ENCODE measurements around the gene NEO1.
A peak's percentile ranks its signal among the peaks of the same experiment; 100 is the strongest.
"Not testable (repeated sequence)": the region's sequence is repeated elsewhere in the genome, so short reads cannot be mapped to it uniquely, and the experiment has no call there.

Gene NEO1

DNA sequence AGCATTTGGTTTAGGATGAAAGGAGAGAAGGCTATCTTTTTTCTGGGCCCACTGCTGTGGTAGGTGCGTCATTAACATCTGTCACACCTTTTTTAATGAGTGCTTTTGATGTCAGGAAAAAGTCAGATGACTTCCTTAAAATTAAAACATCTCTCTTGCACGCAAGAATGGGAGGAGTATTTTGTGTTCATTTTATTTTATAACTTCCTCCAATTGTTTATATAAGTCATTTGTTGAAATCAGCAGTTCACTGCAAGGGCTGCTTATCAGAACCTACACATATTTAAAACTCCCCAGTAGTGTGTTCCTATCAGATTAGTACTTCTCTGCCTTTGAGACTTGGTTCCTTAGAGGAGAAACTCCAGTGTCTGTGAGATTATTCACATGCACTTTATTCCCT lies 143.8 kb downstream of the NEO1 start:
- no peak for DNase-seq

DNA sequence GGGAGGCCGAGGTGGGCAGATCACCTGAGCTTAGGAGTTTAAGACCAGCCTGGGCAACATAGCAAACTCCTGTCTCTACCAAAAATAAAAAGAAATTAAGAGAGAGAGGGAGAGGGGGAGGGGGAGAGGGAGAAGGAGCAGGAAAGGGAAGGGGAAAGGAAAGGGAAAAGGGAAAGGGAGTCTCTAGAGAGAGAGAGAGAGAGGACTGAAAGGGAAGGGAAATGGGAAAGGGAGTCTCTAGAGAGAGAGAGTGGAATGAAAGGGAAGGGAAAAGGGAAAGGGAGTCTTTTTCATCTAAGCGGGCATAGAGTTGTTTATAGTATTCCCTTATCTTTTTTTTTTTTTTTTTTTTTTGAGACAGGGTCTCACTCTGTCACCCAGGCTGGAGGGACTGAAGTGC lies 148.1 kb downstream of the NEO1 start:
- no peak for DNase-seq

DNA sequence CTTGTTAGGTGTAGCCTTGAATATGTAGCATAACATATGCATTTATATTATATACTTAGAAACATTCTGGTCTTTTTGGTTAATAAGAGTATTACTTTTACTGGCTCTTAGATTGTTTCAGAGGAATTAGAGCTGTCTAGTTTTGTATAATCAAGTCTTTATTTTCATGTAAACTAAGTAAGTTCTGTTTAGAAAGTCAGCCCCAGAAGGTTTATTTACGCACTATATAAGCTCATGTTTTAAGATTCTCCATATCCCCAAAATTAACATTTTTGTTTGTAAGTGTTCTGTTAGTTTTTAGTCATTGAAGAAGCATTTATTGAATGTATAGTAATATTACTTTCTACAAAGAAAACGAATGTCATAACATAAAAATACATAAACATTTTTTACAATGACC lies 158.4 kb downstream of the NEO1 start:
- no peak for DNase-seq

DNA sequence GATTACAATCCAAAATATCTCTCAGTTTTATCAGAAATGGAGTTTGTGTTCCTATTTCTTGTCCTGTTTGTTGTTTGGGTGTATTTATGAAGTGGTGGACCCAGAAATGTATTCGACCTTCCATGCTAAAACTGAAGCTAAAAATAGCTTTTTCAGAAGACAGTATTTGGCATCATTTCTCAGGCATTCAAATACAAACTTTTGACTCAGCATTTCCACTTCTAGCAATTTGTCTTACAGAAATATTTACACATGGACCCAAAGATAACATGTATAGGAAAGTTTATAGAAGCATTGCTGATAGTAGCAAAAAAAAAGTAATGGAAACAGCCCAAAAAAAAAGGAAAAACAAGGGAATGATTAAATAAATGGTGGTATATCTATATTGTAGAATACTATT lies 160.2 kb downstream of the NEO1 start:
- no peak for DNase-seq

DNA sequence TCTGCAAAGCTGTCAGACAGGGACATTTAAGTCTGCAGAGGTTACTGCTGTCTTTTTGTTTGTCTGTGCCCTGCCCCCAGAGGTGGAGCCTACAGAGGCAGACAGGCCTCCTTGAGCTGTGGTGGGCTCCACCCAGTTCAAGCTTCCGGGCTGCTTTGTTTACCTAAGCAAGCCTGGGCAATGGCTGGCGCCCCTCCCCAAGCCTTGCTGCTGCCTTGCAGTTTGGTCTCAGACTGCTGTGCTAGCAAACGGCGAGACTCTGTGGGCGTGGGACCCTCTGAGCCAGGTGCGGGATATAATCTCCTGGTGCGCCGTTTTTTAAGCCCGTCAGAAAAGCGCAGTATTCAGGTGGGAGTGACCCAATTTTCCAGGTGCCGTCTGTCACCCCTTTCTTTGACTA lies 169.2 kb downstream of the NEO1 start:
- not testable (repeated sequence) for DNase-seq

DNA sequence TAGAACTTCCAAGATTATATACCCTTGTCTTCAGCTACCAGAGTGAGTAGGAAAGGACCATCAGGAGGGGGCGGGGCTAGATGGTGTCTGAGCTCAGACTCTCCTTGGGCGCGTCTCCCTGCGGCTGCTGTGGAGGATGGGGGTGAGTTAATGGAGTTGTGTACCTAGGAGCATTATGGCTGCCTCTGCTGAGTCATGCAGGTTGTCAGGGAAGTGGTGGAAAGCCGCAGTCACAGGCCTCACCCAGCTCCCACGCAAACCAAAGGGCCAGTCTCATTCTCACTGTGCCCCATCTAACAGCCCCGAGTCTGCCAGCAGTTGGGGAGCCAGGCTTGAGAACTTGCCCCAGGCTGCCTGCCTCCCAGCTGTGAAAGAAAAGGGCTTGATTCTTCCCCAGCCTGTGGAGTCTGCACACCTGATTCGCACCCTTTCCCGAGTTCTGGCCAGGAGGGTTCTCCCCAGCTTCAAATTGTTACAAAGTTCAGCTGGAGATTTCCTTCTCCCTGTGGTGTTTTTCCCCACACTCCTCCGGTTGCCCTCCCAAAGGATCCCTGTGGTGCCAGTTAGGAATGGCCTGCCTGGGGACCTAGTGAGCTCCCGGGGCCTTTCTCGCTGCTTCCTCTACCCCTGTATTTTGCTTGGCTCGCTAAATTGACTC lies 173.2 kb downstream of the NEO1 start:
- DNase-seq: no peak

DNA sequence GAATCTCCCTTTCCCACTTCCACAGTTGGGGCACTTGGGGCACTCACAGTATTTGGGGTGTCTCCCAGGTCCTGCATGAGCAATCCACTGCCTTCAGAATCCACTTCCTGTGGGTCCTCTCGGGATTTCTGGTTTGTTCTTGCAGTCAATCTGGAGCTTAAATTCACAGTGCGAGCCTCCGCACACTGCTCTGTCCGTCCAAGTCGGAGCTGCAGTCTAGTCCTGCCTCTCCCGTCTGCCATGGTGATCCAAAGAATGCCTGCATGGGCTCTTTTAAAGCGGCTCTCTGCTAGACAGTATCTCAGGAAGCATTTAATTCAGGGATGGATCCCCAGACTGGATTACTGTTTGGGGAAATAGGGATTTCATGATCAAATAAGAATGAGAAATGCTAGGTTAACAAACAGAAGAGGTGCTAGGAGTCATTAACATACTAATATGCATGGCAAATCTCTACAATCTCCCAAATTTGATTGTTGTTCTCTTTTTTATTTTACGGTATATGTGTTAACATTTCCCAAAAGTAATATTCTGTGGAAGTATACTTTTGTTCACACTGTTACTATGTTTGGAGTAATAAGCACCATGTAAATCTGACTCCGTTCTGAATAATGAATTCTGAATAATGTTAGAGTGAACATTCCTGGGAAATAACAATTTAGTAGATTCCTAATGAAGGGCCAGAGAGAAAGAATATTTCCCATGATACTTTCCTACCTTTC lies 174.0 kb downstream of the NEO1 start:
- DNase-seq: no peak

DNA sequence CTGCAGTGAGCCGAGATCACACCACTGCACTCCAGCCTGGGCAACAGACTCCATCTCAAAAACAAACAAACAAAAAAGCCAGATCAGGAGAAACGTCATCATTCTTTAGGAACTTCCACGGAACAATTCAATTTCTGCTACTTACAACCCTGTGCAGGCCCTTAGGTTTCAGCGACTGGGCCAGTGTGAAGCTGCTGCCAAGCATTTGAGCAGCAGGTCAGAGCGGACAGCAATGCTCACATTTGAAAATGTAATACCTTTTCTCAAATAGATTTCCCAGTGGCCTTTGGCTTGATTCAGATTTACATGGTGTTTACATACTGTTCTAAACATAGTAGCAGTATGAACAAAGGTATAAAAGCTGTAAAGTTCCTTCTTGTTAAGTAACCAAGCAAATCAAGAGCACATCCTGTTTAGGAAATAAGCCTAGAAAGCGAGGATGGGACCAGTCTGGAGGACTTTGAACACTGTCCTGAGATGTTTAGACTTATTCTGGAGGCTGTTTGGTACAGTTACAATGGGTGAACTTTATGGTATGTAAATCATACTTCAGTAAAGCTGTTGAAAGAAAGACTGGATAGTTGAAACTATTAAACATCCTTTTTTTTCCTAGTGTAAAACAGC lies 175.3 kb downstream of the NEO1 start:
- DNase-seq: no peak

DNA sequence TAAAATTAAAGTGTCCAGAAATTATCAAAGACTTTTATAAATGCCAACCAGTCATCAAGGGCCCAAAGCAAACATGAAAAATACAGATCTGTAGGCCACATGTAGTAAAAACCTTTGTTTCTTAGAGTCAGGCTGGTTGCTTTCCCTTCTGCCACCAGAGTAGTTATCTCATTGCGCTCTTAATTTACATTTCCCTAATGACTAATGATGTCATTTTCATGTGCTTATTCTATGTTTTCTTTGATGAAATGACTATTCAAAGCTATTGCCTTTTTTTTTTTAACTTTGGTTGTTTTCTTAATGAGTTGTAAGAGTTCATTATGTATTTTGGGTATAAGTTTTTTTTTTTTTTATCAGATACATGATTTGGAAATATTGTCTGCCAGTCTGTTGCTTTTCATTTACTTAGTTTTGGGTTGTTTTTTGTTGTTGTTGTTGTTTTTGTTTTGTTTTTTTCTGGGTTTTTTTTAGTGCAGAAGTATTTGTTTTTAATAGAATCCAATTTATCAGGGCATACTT lies 175.9 kb downstream of the NEO1 start:
- DNase-seq: no peak

DNA sequence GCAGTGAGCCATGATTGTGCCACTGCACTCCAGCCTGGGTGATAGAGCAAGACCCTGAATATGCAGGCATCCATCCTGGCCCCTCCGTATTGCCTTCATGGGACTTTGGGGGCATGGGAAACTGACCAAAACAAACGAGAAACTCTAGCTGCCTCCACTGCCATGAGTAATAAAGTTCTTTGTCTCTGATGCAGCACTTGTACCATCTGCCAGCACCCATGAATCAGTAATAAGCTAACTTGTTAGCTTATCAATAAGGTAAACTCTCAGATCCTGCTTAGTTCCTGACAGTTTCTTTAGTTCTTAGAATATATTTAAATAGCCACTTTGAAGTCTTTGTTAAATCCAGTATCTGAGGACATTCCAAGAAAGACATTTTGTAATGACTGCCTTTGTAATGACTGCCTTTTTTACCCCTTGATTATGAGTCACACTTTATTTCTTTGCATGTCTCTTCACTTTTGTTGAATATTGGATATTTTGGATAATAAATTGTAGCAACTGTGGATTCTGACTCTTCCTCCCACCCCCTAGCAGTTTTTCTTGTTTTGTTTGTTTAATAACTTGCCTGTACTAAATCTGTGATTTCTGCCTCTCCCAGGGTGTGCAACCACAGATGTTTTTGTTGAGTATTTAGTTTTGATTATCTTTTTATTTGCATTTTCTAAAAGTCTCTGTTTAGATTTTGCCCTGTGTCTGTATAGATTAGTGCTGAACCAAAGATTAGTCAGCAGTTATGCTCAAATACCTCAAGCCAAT lies 179.6 kb downstream of the NEO1 start:
- no peak for DNase-seq

DNA sequence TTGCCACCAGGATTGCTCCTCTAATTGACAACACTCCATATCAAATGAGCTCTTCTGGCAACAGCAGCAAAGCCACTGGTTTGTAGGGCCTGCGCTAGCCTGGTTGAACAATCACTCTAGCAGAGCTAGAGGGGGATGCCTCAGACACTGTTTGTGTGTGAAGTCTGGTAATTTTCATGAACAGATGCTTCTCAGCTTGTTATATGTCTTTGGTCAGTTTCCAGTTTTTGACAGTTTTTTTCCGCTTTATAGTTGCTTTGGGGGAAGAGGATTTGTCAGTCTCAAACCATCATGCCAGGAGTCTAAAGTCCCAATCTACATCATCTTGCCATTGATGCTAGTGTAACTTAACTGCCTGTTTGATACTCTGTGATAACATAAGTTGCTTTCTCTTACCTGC lies 180.5 kb downstream of the NEO1 start:
- DNase-seq: no peak

DNA sequence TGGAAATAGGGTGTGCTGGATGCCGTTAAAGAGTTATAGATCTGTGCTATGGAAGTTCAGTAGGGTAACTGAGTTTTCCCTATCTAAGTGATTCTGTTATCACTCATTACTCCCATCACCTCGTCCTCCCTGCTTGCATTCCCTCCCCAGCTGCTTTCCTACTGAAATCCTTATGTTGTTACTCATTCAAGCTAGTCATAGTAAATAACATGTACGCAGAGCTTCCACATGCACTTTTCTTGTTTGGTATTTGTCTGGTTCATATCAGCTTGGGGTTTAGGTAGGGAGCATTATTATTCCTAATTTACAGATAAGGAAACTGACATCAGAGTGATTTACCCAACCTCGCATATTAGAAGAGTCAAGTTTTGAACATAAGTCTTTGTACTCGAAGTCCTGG lies 181.4 kb downstream of the NEO1 start:
- DNase-seq: no peak

DNA sequence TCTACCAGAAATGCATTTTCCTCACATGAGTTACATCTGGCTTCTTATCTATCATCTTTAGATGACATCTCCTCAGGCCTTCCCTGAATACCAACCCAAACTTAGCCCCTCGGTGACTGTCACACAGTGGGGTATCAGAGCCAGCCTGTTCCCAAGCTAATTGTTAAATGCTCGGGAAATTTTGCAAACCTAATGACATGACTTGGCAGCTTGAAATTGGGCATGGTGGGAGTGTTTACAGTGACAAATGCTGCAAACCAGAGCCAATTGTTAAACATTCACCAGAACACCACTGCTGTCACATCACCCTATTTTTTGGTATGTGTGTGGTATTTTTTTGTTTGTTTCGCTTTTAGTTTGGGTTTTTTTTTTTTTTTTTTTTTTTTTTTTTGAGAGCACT lies 185.6 kb downstream of the NEO1 start:
- no peak for DNase-seq

DNA sequence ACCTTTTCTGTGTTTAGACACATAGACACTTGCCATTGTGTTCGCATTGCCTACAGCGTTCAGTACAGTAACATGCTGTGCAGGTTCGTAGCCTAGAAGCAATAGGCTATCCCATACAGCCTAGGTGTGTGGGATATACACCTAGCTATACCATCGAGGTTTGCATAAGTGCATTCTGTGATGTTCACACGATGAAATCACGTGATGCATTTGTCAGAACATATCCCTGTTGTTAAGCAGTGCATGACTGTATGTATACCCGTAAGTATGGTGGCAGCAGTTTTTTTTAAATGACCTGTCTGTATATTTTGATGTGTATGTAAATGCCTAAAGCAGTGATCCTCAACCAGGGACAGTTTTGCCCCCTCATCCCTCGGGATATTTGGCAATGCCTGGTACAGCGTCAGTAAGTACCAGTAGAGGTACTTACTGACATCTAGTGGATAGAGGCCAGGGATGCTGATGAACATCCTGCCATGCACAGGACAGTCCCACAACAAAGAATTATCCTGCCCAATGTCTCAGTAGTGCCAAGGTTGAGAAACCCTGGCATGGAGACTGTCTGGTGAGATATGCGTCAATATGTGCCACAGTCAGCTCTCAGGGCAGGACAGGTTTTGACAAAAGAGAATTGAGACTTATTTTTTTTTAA lies 187.4 kb downstream of the NEO1 start:
- DNase-seq: no peak

DNA sequence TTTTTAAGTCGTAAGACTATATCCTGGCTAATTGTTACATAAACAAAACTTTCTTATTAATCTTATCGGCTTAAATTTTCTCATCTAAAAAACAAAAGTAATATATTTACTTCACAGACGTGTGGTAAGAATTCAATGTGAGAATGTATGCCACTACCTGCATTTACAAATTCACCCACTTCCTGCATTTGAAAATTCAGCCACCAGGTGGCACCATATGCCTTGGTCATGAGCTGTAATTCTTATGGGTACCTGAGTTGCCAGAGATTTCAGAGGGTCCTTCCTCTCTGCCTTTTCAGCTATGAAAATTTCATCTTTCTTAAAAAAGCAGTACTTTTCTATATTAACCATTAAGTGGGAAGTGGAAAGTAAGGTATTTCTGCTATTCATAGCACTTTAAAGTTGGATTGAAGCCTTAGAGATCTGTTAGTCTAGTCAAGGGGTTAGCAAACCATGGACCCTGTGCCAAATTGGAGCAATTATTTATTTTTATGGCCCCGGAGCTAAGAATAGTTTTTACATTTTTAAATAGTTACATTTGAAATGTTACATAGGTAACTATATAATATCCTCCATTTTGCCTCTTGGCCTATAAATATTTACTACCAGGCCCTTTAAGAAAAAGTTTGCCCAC lies 188.7 kb downstream of the NEO1 start:
- peak; percentile 20 for DNase-seq

DNA sequence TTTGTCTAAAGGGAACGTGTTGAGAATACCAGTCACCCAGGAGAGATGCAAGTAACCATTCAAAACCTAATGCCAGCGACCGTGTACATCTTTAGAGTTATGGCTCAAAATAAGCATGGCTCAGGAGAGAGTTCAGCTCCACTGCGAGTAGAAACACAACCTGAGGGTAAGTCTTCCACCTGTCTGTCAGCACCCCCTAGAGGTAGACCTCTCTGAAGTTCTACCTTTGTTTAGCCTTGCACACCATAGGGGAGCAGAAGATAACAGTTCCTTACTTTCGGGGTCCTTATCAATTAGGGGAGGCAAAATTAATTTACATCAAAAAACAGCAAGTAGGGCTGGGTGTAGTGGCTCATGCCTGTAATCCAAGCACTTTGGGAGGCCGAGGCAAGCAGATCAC lies 192.1 kb downstream of the NEO1 start:
- DNase-seq: no peak

DNA sequence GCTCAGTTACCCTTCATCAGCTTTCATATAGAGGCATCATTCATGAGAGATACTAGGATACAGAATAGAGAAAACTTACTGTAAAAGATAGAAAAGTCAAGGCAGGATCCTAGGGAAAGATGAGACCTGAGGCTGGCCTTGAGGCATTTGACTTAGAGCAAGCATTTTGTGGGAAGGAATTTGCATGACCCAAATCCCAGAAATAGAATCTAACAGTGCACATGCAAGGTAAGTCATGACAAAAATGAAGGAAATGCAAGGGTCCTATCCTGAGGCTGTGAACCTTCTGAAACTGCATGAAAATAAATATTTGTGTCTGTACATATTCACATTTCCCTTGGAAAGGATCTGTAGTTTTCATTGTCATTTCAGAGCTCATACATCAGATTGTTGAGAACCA lies 194.2 kb downstream of the NEO1 start:
- no peak for DNase-seq

DNA sequence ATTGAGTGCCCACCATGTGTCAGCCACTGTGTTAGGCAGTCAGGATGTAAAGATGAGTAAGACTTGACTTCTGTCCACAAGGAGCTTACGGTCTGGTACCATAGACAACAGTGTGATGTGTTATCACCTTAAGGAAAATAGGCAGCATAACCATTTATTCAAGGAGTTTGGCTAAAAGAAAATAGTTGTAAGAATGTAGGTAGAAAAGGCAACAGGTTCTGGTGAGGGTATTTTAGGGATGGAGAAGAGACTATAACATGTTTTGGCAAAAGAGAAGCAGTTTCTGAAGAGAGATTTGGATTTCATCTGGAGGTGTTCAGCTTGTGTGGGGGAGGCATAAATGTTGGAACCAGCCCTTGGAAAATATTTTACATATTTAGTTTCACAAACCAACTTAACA lies 194.6 kb downstream of the NEO1 start:
- no peak for DNase-seq

DNA sequence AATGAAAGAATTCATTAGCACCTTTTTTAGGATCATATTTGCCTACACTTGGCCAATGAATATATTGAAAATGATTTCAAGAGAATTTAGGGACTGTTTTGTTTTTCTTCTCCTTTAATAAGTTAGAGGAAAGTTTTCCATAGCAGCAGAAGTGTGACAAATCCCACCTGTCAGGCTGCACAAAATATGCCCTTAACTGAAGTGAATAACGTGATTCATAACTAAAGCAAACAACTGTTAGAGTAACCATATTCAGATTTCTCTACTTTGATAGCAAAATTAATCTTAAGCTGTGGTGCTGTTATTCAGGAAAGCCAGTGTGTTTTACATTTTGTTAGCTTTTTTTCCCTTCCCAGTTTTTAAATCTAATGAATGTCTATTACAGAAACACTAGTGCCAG lies 195.1 kb downstream of the NEO1 start:
- no peak for DNase-seq

DNA sequence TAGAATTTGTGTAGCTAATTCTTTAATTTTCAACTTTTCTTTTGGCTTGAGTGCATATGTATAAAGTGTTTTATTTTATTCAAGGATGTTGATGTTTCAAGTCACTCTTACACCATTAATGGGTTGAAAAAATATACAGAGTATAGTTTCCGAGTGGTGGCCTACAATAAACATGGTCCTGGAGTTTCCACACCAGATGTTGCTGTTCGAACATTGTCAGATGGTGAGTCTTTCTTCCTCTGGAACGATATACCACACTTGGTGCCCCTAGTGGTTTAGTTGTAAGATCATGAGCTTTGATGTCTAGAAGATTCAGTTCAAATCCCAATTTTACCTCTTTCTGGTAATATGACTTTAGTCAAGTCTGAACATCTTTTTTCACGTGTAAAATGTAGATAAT lies 197.2 kb downstream of the NEO1 start:
- DNase-seq: no peak

DNA sequence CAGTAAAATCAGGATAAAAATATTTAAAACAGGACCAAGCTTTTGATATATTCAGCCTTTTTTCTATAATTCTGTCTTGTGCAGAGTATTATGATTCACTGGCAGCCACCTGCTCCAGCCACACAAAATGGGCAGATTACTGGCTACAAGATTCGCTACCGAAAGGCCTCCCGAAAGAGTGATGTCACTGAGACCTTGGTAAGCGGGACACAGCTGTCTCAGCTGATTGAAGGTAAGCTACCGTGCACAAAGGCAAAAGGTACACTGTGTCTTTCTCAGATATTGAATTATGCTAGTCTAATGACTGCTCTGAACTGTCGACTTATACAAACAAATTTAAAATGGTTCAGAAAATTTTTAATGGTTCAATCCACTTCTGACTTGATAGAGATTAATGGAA lies 202.3 kb downstream of the NEO1 start:
- DNase-seq: no peak

All from right kidney (tissue), 1 donor.